ENCODE data around the gene LZTR1.

LZTR1 gene

GRCh38 chr22:20948450-20948849 lies 33.6 kb upstream of the LZTR1 start:
- no peak overlapping the region for H3K27ac ChIP-seq (ENCODE audit: low read length)
- no peaks in the 10 kb centered on the region for H3K4me1 ChIP-seq (ENCODE audit: insufficient read depth, low read length)
- H3K36me3 ChIP-seq (ENCODE audit: insufficient read depth, low read length), result peaks cover 87% of the 10 kb centered on the region
- H3K9ac ChIP-seq (ENCODE audit: low read depth, low read length), result no peak overlapping the region
- peaks cover 84% of the 10 kb centered on the region for H3K79me2 ChIP-seq (ENCODE audit: insufficient read depth, low read length)
- peaks cover 95% of the 10 kb centered on the region for H4K20me1 ChIP-seq (ENCODE audit: insufficient read depth, low read length)
- H3K9me3 ChIP-seq (ENCODE audit: insufficient read depth, low read length, severe bottlenecking), result no peaks in the 10 kb centered on the region
- H3K27me3 ChIP-seq (ENCODE audit: insufficient read depth, low read length, poor library complexity), result no peaks in the 10 kb centered on the region
- TF ChIP-seq CTCF (IDR thresholded peaks at IDR 0.05; ENCODE audit: borderline replicate concordance, extremely low read depth, low read length, poor library complexity, severe bottlenecking), result no peak
- TF ChIP-seq EZH2 (IDR thresholded peaks at IDR 0.05; ENCODE audit: borderline replicate concordance, low read depth, low read length, severe bottlenecking), result no peak
- H3K4me3 ChIP-seq (ENCODE audit: low read depth in 1 of 2, low read length in 2 of 2), result no peak overlapping the region
- no peak for DNase-seq
- no peak overlapping the region for H2AFZ ChIP-seq (ENCODE audit: low read depth, low read length)
- ATAC-seq (ENCODE audit: insufficient read depth, low read depth), result no peak
- no peak overlapping the region for H3K4me2 ChIP-seq (ENCODE audit: insufficient read depth, low read length)

DNA sequence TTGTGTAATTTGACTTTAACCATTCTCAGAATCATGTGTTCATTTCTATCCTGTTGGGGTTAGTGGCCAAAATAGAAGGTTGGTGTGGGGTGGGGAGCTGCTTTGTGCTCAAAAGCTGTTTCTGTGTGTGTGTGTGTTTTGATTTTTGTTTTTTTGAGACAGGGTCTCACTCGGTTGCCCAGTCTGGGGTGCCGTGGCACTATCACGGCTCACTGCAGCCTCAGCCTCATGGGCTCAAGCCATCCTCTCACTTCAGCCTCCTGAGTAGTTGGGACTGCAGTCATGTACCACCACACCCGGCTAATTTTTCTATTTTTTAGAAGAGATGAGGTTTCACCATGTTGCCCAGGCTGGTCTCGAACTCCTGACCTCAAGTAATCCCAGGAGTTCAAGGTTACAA lies 33.1 kb upstream of the LZTR1 start:
- no peak for TF ChIP-seq EZH2 (IDR thresholded peaks at IDR 0.05; ENCODE audit: borderline replicate concordance, low read depth, low read length, severe bottlenecking)
- no peak for TF ChIP-seq CTCF (IDR thresholded peaks at IDR 0.05; ENCODE audit: borderline replicate concordance, extremely low read depth, low read length, poor library complexity, severe bottlenecking)
- ATAC-seq (ENCODE audit: insufficient read depth, low read depth) (no peak), DNase-seq (no peak)
- Histone ChIP-seq H3K9ac (ENCODE audit: low read depth, low read length) (no peak overlapping the region), H3K27ac (ENCODE audit: low read length) (no peak overlapping the region), H4K20me1 (ENCODE audit: insufficient read depth, low read length) (peaks cover 96% of the 10 kb centered on the region), H3K4me2 (ENCODE audit: insufficient read depth, low read length) (no peak overlapping the region), H3K27me3 (ENCODE audit: insufficient read depth, low read length, poor library complexity) (no peaks in the 10 kb centered on the region), H3K4me3 (ENCODE audit: low read depth in 1 of 2, low read length in 2 of 2) (no peak overlapping the region), H3K79me2 (ENCODE audit: insufficient read depth, low read length) (peaks cover 78% of the 10 kb centered on the region), H3K36me3 (ENCODE audit: insufficient read depth, low read length) (peaks cover 89% of the 10 kb centered on the region), H3K9me3 (ENCODE audit: insufficient read depth, low read length, severe bottlenecking) (no peaks in the 10 kb centered on the region), H2AFZ (ENCODE audit: low read depth, low read length) (no peak overlapping the region), H3K4me1 (ENCODE audit: insufficient read depth, low read length) (no peaks in the 10 kb centered on the region)

- no peak for ATAC-seq (ENCODE audit: insufficient read depth, low read depth)
- H3K4me2 ChIP-seq (ENCODE audit: insufficient read depth, low read length), result no peak overlapping the region
- no peaks in the 10 kb centered on the region for H3K4me1 ChIP-seq (ENCODE audit: insufficient read depth, low read length)
- H3K9ac ChIP-seq (ENCODE audit: low read depth, low read length), result no peak overlapping the region
- no peak overlapping the region for H2AFZ ChIP-seq (ENCODE audit: low read depth, low read length)
- peaks cover 95% of the 10 kb centered on the region for H4K20me1 ChIP-seq (ENCODE audit: insufficient read depth, low read length)
- no peak for TF ChIP-seq CTCF (IDR thresholded peaks at IDR 0.05; ENCODE audit: borderline replicate concordance, extremely low read depth, low read length, poor library complexity, severe bottlenecking)
- TF ChIP-seq EZH2 (IDR thresholded peaks at IDR 0.05; ENCODE audit: borderline replicate concordance, low read depth, low read length, severe bottlenecking), result no peak
- H3K36me3 ChIP-seq (ENCODE audit: insufficient read depth, low read length), result peaks cover 88% of the 10 kb centered on the region
- no peak for DNase-seq
- no peak overlapping the region for H3K4me3 ChIP-seq (ENCODE audit: low read depth in 1 of 2, low read length in 2 of 2)
- H3K27me3 ChIP-seq (ENCODE audit: insufficient read depth, low read length, poor library complexity), result no peaks in the 10 kb centered on the region
- H3K79me2 ChIP-seq (ENCODE audit: insufficient read depth, low read length), result peaks cover 71% of the 10 kb centered on the region
- H3K27ac ChIP-seq (ENCODE audit: low read length), result no peak overlapping the region
- H3K9me3 ChIP-seq (ENCODE audit: insufficient read depth, low read length, severe bottlenecking), result no peaks in the 10 kb centered on the region
Observed at GRCh38 chr22:20949698-20950183, 32.4 kb upstream of the LZTR1 start.

Measured in DND-41 (cell line).